Left cardiac atrium (tissue), 4 donors: ENCODE results near the gene SCN11A. TPM values are rescaled to one million over a fixed set of nuclear protein-coding genes. Genes with fewer than 3 reads are reported as not detected.

ENCODE experiments used
- ATAC-seq, 2 donors: fragments of 200-7000 bp; cut with Tn5 transposase; one replicate each; pipeline ENCODE4 v1.9.1; 2020; ENCODE audit warnings: mild to moderate bottlenecking in 2 of 2, moderate library complexity in 2 of 2
- DNase-seq: peaks from one replicate; pipeline ENCODE4 v3.0.0-alpha.2; 2020
- intact Hi-C, 2 donors: fragments of 100-400 bp; cut with DNase I; formaldehyde crosslinking; loops; one replicate each; pipeline versions ENCODE4 v1.14.1 to v1.15.1; 2022 to 2023
- total RNA-seq, 2 donors: library from RNA; stranded (reverse); fragmentation: NEBNext Ultra II Directional; extraction: Animal tissue kit (Norgen Biotek cat#: 25700); gene quantifications; one replicate each; pipeline ENCODE4 v1.2.1, GENCODE V29; 2021
- donor health status: DM: no; HTN: yes; CAD: no.
- donor health status: DM: no; HTN: yes; CAD: no; lungs with severe emphysema.
- donor health status: DM: yes; HTN: yes; CAD: no.
- donor health status: Dilated cardiomyopathy.

The SCN11A gene
- total RNA-seq, 2 donors from 2014 or later = not detected

GRCh38 chr3:39013921-39014509 is 37.7 kb downstream of the SCN11A start:
- ATAC-seq (no peak), DNase-seq (no peak)
- intact Hi-C loops = no loop called here

DNA sequence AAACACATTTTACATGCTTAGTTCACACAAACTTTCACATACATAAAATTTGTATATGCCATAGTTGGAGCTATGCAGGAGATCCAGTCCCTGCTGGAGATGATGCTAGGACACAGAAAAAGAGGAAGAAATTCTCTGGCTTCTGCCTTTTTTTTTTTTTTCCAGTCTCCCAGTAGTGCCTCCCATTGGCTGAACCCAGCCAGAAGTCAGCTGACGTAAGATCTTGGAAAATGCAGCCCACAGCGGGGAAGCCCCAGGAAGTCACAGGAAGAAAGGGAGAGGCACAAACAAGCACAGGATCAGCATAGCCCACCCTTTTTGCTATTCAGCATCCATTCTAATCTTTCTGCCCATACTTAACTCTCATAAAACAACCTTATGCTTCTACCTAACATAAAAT is 38.5 kb downstream of the SCN11A start:
- DNase-seq = no peak
- intact Hi-C loops = no loop called here
- peak in 1 of 2 donors; percentile 40 for ATAC-seq

DNA sequence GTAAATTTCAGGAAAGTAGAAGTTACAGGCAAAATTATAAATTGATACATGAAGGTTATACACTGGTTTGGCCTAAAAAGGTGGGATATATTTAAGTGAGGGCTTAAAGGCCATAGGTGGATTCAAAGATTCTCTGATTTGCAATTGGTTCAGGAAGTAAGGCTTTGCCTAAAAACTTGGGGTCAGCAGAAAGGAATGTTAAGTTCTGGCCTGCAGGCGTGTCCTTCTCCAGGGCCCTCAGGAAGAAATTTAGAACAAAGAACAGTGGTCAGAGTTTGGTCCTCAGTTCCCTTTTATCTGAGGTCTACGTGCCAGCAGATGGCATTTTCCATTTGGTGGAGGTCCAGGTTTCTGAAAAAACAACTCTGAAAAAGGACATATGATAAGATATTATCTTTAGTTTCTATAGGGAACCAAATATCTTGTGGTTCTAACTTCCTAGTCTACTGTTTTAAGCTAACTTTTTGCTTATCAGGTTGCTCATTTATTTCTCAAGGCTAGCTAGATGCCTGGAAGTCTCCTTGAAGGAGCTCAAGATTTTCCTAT is 40.5 kb downstream of the SCN11A start:
- ATAC-seq (no peak), DNase-seq (no peak)
- intact Hi-C loops = no loop called here

GRCh38 chr3:39005295-39005694 is 46.4 kb downstream of the SCN11A start:
- DNase-seq (no peak), ATAC-seq (no peak)
- intact Hi-C loops = no loop called here

Other genes starting within 250 kb of the SCN11A start
- under 1 TPM; 0.09 to 0.18 TPM for gene SCN10A, start 235.7 kb downstream of the SCN11A start, total RNA-seq
- gene WDR48, start 72 bp upstream of the SCN11A start, total RNA-seq = 10 to 100 TPM; 21.4 to 26.7 TPM
- gene GORASP1, start 55.7 kb upstream of the SCN11A start, total RNA-seq = 10 to 100 TPM; 39.0 to 49.1 TPM
- gene TTC21A, start 55.7 kb upstream of the SCN11A start, total RNA-seq = 1 to 10 TPM; 1.8 to 2.5 TPM
- gene CSRNP1, start 101.6 kb upstream of the SCN11A start, total RNA-seq = 10 to 100 TPM; 20.5 to 41.6 TPM
- gene XIRP1, start 140.7 kb upstream of the SCN11A start, total RNA-seq = 100 to 1,000 TPM; 160 to 242 TPM
- 1 to 10 TPM in 1 of 2 donors, under 1 TPM in 1; 0.60 to 1.4 TPM for gene CX3CR1, start 228.1 kb upstream of the SCN11A start, total RNA-seq